ENCODE data around the gene RPS4Y2. TPM values are rescaled to one million over a fixed set of nuclear protein-coding genes. Genes with fewer than 3 reads are reported as not detected.

RPS4Y2 gene
- total RNA-seq, 1 donor from 2014 or later = not detected

DNA sequence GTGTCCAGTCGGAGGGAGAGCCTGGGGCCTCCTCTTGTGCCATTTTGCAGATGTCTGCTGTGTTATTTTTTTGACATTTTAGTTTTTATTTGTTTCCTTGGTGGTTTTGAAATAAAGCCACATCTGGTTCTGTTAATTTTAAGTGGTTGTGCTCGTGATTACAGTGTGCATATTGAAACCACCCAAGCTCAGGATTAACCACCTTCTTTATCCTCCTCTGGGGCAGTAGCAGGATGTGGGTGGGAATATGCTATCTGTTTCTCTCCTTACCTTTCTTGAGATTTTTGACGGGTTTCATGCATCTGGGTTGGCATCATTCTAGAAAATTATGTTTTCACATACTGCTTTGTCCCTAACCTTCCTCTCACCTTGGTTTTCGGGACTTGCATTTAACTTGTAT is 20.2 kb downstream of the RPS4Y2 start:
- H3K4me1 Mint-ChIP-seq (ENCODE audit: unreplicated experiment) = no peaks in the 10 kb centered on the region
- DNase-seq (ENCODE audit: extremely low spot score, unreplicated experiment) = no peak
- no peaks in the 10 kb centered on the region for H3K36me3 Mint-ChIP-seq
- no peak for TF ChIP-seq CTCF (conservative IDR thresholded peaks at IDR 0.05)
- H3K4me3 Mint-ChIP-seq = no peak overlapping the region
- H3K9me3 Mint-ChIP-seq = no peaks in the 10 kb centered on the region
- H3K27ac Mint-ChIP-seq = no peak overlapping the region
- no peaks in the 10 kb centered on the region for H3K27me3 Mint-ChIP-seq

DNA sequence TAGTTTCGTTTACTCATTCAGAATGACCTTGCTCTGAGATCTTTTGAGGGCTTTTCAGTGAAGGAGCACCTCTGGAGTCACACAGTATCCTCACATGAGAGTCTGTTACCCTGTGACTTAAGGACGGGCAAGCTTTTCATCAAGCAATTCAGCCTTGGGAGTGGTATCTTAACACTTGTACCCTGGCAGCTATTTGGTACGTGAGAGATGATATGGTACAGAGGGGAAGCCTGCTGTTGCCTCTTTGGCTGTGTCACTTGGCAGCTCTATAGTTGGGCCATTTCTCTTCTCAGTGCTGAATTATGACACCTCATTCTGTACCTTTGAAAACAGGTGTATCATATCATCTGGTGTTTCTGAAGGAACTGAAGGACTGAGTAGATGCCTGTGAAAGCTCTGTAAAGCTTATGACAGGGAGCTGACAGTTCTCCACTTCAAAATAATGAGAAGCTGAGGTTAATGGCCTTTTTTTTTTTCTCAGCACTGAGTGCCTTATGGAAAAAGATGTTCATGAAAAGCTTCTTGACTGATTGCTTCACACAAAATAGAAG is 24.3 kb downstream of the RPS4Y2 start:
- TF ChIP-seq CTCF (conservative IDR thresholded peaks at IDR 0.05) = no peak
- no peak overlapping the region for H3K27ac Mint-ChIP-seq

GRCh38 chrY:20780776-20781175 is 24.9 kb downstream of the RPS4Y2 start:
- Mint-ChIP-seq H3K4me3 (no peak overlapping the region), H3K27me3 (no peaks in the 10 kb centered on the region), H3K9me3 (no peaks in the 10 kb centered on the region), H3K36me3 (no peaks in the 10 kb centered on the region), H3K4me1 (ENCODE audit: unreplicated experiment) (no peaks in the 10 kb centered on the region), H3K27ac (no peak overlapping the region)
- no peak for TF ChIP-seq CTCF (conservative IDR thresholded peaks at IDR 0.05)
- DNase-seq (ENCODE audit: extremely low spot score, unreplicated experiment) = no peak

More for the DNA sequence above, 24.3 kb downstream of the RPS4Y2 start:
- Mint-ChIP-seq H3K9me3 (no peaks in the 10 kb centered on the region), H3K4me1 (ENCODE audit: unreplicated experiment) (no peaks in the 10 kb centered on the region), H3K27me3 (no peaks in the 10 kb centered on the region), H3K36me3 (no peaks in the 10 kb centered on the region), H3K4me3 (no peak overlapping the region)
- no peak for DNase-seq (ENCODE audit: extremely low spot score, unreplicated experiment)

GRCh38 chrY:20781408-20781807 is 25.5 kb downstream of the RPS4Y2 start:
- TF ChIP-seq CTCF (conservative IDR thresholded peaks at IDR 0.05) = no peak
- H3K4me3 Mint-ChIP-seq = no peak overlapping the region
- no peaks in the 10 kb centered on the region for H3K27me3 Mint-ChIP-seq
- H3K27ac Mint-ChIP-seq = no peak overlapping the region
- no peaks in the 10 kb centered on the region for H3K4me1 Mint-ChIP-seq (ENCODE audit: unreplicated experiment)
- H3K9me3 Mint-ChIP-seq = no peaks in the 10 kb centered on the region
- H3K36me3 Mint-ChIP-seq = no peaks in the 10 kb centered on the region
- DNase-seq (ENCODE audit: extremely low spot score, unreplicated experiment) = no peak

GRCh38 chrY:20784965-20785364 is 29.1 kb downstream of the RPS4Y2 start:
- Mint-ChIP-seq H3K9me3 (no peaks in the 10 kb centered on the region), H3K36me3 (no peaks in the 10 kb centered on the region), H3K4me1 (ENCODE audit: unreplicated experiment) (no peaks in the 10 kb centered on the region), H3K27me3 (no peaks in the 10 kb centered on the region), H3K27ac (no peak overlapping the region), H3K4me3 (no peak overlapping the region)
- TF ChIP-seq CTCF (conservative IDR thresholded peaks at IDR 0.05) = no peak
- no peak for DNase-seq (ENCODE audit: extremely low spot score, unreplicated experiment)

DNA sequence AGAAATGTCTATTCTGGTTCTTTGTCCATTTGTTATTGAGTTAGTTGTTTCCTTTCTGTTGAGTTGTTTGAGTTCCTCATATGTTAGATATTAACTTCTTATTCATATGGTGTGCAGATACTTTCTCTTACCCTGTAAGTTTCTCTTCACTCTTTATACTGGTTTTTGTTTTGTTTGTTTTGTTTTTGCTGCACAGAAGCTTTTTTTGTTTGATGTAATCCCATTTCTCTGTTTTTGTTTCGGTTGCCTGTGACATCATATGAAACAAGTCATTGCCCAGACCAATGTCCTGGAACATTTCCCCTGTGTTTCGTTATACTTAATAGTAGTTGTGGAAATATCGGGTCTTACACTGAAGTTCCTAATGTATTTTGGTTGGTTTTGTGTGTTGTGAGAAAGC is 31.2 kb downstream of the RPS4Y2 start:
- H3K36me3 Mint-ChIP-seq = no peaks in the 10 kb centered on the region
- no peak overlapping the region for H3K27ac Mint-ChIP-seq
- H3K9me3 Mint-ChIP-seq = no peaks in the 10 kb centered on the region
- no peaks in the 10 kb centered on the region for H3K27me3 Mint-ChIP-seq
- H3K4me3 Mint-ChIP-seq = no peak overlapping the region
- TF ChIP-seq CTCF (conservative IDR thresholded peaks at IDR 0.05) = no peak
- DNase-seq (ENCODE audit: extremely low spot score, unreplicated experiment) = no peak
- no peaks in the 10 kb centered on the region for H3K4me1 Mint-ChIP-seq (ENCODE audit: unreplicated experiment)
